ENCODE results near the gene UBE2Q2.

- TF ChIP-seq POLR2A (IDR thresholded peaks at IDR 0.05), result no peak
- TF ChIP-seq CTCF (IDR thresholded peaks at IDR 0.05), result no peak
- no peak for TF ChIP-seq POLR2AphosphoS5 (IDR thresholded peaks at IDR 0.05)
- no peak for TF ChIP-seq EP300 (IDR thresholded peaks at IDR 0.05)
These were observed 1.6 kb upstream of the UBE2Q2 start for GRCh38 chr15:75841626-75842025.
